Measurements from ENCODE around the gene NUMA1. TPM values are rescaled to one million over a fixed set of nuclear protein-coding genes. Genes with fewer than 3 reads are reported as not detected.

NUMA1 gene
- total and polyA plus RNA-seq, 9 of the 15 experiments (the other 6 are each of a cell fraction or from before 2014, with no cell fraction given): 4.1 to 104 (median 51.2) TPM

GRCh38 chr11:72100462-72100861 lies 20.1 kb upstream of the NUMA1 start (continued):
- TF ChIP-seq ZNF134 (CRISPR knock-in tag; conservative IDR thresholded peaks at IDR 0.05) (peak; percentile 72), ZMIZ1 (IDR thresholded peaks at IDR 0.05; ENCODE audit: low read depth in 2 of 2, low read length in 2 of 2) (no peak), ASH1L (IDR thresholded peaks at IDR 0.05; ENCODE audit: borderline replicate concordance, low read depth, partially characterized antibody) (no peak), CREB3L1 (IDR thresholded peaks at IDR 0.05; ENCODE audit: borderline replicate concordance, low read depth) (no peak), RB1 (IDR thresholded peaks at IDR 0.05; ENCODE audit: low read depth) (no peak), ZNF316 (IDR thresholded peaks at IDR 0.05) (peak; percentile 90), ZNF277 (CRISPR knock-in tag; IDR thresholded peaks at IDR 0.05; ENCODE audit: borderline replicate concordance) (no peak), CBX5 (IDR thresholded peaks at IDR 0.05; ENCODE audit: borderline replicate concordance, low read depth) (no peak), ZNF347 (CRISPR knock-in tag; IDR thresholded peaks at IDR 0.05; ENCODE audit: low read depth) (no peak), MAFG (tag; conservative IDR thresholded peaks at IDR 0.05) (peak; percentile 56; the same call in 1 of the 2 replicates), SRSF1 (IDR thresholded peaks at IDR 0.05; ENCODE audit: low read depth, low read length) (no peak), ZNF592 (IDR thresholded peaks at IDR 0.05) (0 out of 2 replicates have a peak, but pooled peaks have one; percentile 39), TBP (optimal IDR thresholded peaks at IDR 0.05; ENCODE audit: low read depth, low read length) (no peak), NR1H2 (CRISPR knock-in tag; IDR thresholded peaks at IDR 0.05) (no peak), ZNF3 (CRISPR knock-in tag; IDR thresholded peaks at IDR 0.05) (no peak), ZNF696 (CRISPR knock-in tag; conservative IDR thresholded peaks at IDR 0.05) (no peak)

All from K562 (cell line).